H1 (cell line): ENCODE results near the gene GPR176. TPM values are rescaled to one million over a fixed set of nuclear protein-coding genes. Genes with fewer than 3 reads are reported as not detected.

ENCODE experiments used
- CTCF ChIA-PET: fragments of 300-600 bp; sonication (Branson Sonifier 250); formaldehyde crosslinking; loops from one replicate; lab custom pipeline; 2021; ENCODE audit not compliant: partially characterized antibody; lab: Charles Lee
- POLR2A ChIA-PET: fragments of 300-600 bp; sonication (Branson Sonifier 250); formaldehyde crosslinking; loops from one replicate; lab custom pipeline; 2021; ENCODE audit warnings: inconsistent platforms; ENCODE audit not compliant: partially characterized antibody; lab: Charles Lee
- DNase-seq, 2 experiments: peaks; one replicate each; pipeline versions ENCODE4 v3.0.0 to v3.0.0-alpha.2; 2010 to 2022; ENCODE audit warnings: low spot score in 2 of 2, low read depth in 1 of 2, mixed read lengths in 1 of 2
- FAIRE-seq: peaks from 2 replicates; lab custom pipeline; 2011; peaks lifted over from hg19 to GRCh38; lab: Jason Lieb, UNC
- H2AFZ ChIP-seq: 2 replicates; pipeline ENCODE4 v1.8.1; 2012; ENCODE audit warnings: low read length, inconsistent platforms
- H2AK5ac ChIP-seq: 2 replicates; pipeline ENCODE4 v1.6.1; 2013; ENCODE audit warnings: low read depth, low read length
- H2BK120ac ChIP-seq: replicated peaks from 2 replicates; pipeline ENCODE3; 2013; ENCODE audit warnings: low read depth, low read length, inconsistent platforms
- H2BK12ac ChIP-seq: 2 replicates; pipeline ENCODE4 v1.6.1; 2013; ENCODE audit warnings: low read depth, low read length
- H2BK15ac ChIP-seq: 2 replicates; pipeline ENCODE4 v1.6.1; 2013; ENCODE audit warnings: low read length
- H2BK20ac ChIP-seq: 2 replicates; pipeline ENCODE4 v1.6.1; 2013; ENCODE audit warnings: low read length
- H2BK5ac ChIP-seq: 2 replicates; pipeline ENCODE4 v1.6.1; 2013; ENCODE audit warnings: low read depth, low read length
- H3K14ac ChIP-seq: 2 replicates; pipeline ENCODE4 v1.6.1; 2013; ENCODE audit warnings: inconsistent platforms; ENCODE audit not compliant: insufficient read length
- H3K18ac ChIP-seq: 2 replicates; pipeline ENCODE4 v1.6.1; 2013; ENCODE audit warnings: low read length; ENCODE audit errors: extremely low read depth
- H3K23ac ChIP-seq: 2 replicates; pipeline ENCODE4 v1.6.1; 2013; ENCODE audit warnings: inconsistent platforms; ENCODE audit not compliant: insufficient read length
- H3K23me2 ChIP-seq: 2 replicates; pipeline ENCODE4 v1.6.1; 2013; ENCODE audit warnings: low read depth, low read length
- H3K27ac ChIP-seq: 2 replicates; pipeline ENCODE4 v1.6.1; 2011; ENCODE audit warnings: low read depth, low read length, inconsistent platforms
- H3K27me3 ChIP-seq, 4 experiments: replicated peaks in 1 of 4; 1 replicate in 1 of 4; 2 replicates in 3 of 4; pipeline versions ENCODE4 v1.6.1 to v1.8.1; 2011 to 2013; ENCODE audit warnings: low read length in 3 of 4, mild to moderate bottlenecking in 3 of 4, inconsistent platforms in 2 of 4, mixed read lengths in 2 of 4, moderate library complexity in 1 of 4; ENCODE audit not compliant: control insufficient read depth in 3 of 4, insufficient read depth in 3 of 4; ENCODE audit errors: extremely low read depth in 1 of 4
- H3K36me3 ChIP-seq, 4 experiments: 2 replicates each; pipeline versions ENCODE4 v1.6.1 to v1.8.1; 2011 to 2013; ENCODE audit warnings: mild to moderate bottlenecking in 4 of 4, low read length in 3 of 4, moderate library complexity in 2 of 4, control low read depth in 1 of 4, inconsistent platforms in 1 of 4; ENCODE audit not compliant: insufficient read depth in 4 of 4, control insufficient read depth in 2 of 4
- H3K4ac ChIP-seq: replicated peaks from 2 replicates; pipeline ENCODE3; 2013; ENCODE audit warnings: low read length, low read depth, mixed read lengths, inconsistent platforms; ENCODE audit not compliant: insufficient read length
- H3K4me1 ChIP-seq, 4 experiments: replicated peaks in 1 of 4; 1 replicate in 1 of 4; 2 replicates in 3 of 4; pipeline versions ENCODE4 v1.6.1 to v1.8.1; 2011 to 2013; ENCODE audit warnings: low read length in 3 of 4, inconsistent platforms in 2 of 4, mixed read lengths in 1 of 4; ENCODE audit not compliant: insufficient read depth in 4 of 4, control insufficient read depth in 3 of 4
- H3K4me2 ChIP-seq, 2 experiments: 2 replicates each; pipeline versions ENCODE4 v1.6.1 to v1.8.1; 2011 to 2013; ENCODE audit warnings: low read depth in 2 of 2, low read length in 2 of 2, control low read depth in 1 of 2, inconsistent platforms in 1 of 2, mild to moderate bottlenecking in 1 of 2; ENCODE audit not compliant: insufficient read depth in 1 of 2
- H3K4me3 ChIP-seq, 4 experiments: fragments of 200-600, 300-600 bp in 1 of 4; sonication (generic), shearing (Covaris generic), sonication (Bioruptor Twin) in 1 of 4; 2 replicates each; pipeline versions ENCODE4 v1.5.1 to v1.8.1; 2011 to 2016; ENCODE audit warnings: low read length in 4 of 4, low read depth in 3 of 4, control low read depth in 2 of 4, inconsistent platforms in 2 of 4, mild to moderate bottlenecking in 2 of 4, mixed read lengths in 1 of 4, moderate library complexity in 1 of 4; ENCODE audit not compliant: insufficient read depth in 2 of 4; ENCODE audit errors: extremely low read depth in 1 of 4
- H3K56ac ChIP-seq: replicated peaks from 2 replicates; pipeline ENCODE3; 2013; ENCODE audit warnings: low read depth, mild to moderate bottlenecking, mixed read lengths, low read length, inconsistent platforms; ENCODE audit not compliant: insufficient read length
- H3K79me1 ChIP-seq: 2 replicates; pipeline ENCODE4 v1.6.1; 2013; ENCODE audit warnings: low read depth, low read length, control low read depth
- H3K79me2 ChIP-seq, 2 experiments: 2 replicates each; pipeline versions ENCODE4 v1.6.1 to v1.8.1; 2012 to 2013; ENCODE audit warnings: low read length in 2 of 2, mild to moderate bottlenecking in 2 of 2, inconsistent platforms in 1 of 2; ENCODE audit not compliant: insufficient read depth in 2 of 2, control insufficient read depth in 1 of 2
- H3K9ac ChIP-seq, 4 experiments: replicated peaks in 1 of 4; 1 replicate in 1 of 4; 2 replicates in 3 of 4; pipeline versions ENCODE4 v1.6.1 to v1.8.1; 2011 to 2013; ENCODE audit warnings: low read depth in 3 of 4, low read length in 3 of 4, control low read depth in 2 of 4, mild to moderate bottlenecking in 2 of 4, moderate library complexity in 2 of 4, inconsistent platforms in 1 of 4; ENCODE audit errors: extremely low read depth in 1 of 4
- H3K9me3 ChIP-seq, 2 experiments: 2 replicates each; pipeline versions ENCODE4 v1.6.1 to v1.8.1; 2012 to 2013; ENCODE audit warnings: mild to moderate bottlenecking in 2 of 2, moderate library complexity in 2 of 2, control low read depth in 1 of 2, inconsistent platforms in 1 of 2, low read depth in 1 of 2, low read length in 1 of 2, mixed read lengths in 1 of 2; ENCODE audit not compliant: insufficient read depth in 2 of 2
- H4K20me1 ChIP-seq, 2 experiments: replicated peaks in 1 of 2; 2 replicates each; pipeline versions ENCODE3 to v1.8.1; 2011 to 2013; ENCODE audit warnings: inconsistent platforms in 2 of 2, low read length in 2 of 2, mild to moderate bottlenecking in 1 of 2; ENCODE audit not compliant: insufficient read depth in 2 of 2, control insufficient read depth in 1 of 2
- H4K5ac ChIP-seq: 2 replicates; pipeline ENCODE4 v1.6.1; 2013; ENCODE audit warnings: low read length, low read depth, mixed read lengths, inconsistent platforms; ENCODE audit not compliant: insufficient read length
- H4K8ac ChIP-seq: 2 replicates; pipeline ENCODE4 v1.8.0; 2013; ENCODE audit warnings: mild to moderate bottlenecking, moderate library complexity, low read length, inconsistent platforms; ENCODE audit not compliant: insufficient read depth; ENCODE audit errors: extremely low read depth
- H4K91ac ChIP-seq: replicated peaks from 2 replicates; pipeline ENCODE3; 2013; ENCODE audit warnings: low read length, mixed read lengths, inconsistent platforms; ENCODE audit not compliant: insufficient read length
- ASH2L ChIP-seq: fragments of 200-600, 300-600 bp; sonication (generic); IDR thresholded peaks from one replicate; pipeline ENCODE4 v1.7.1; 2017; ENCODE audit warnings: low read length
- BRCA1 ChIP-seq: IDR thresholded peaks from 2 replicates; pipeline ENCODE4 v1.6.1; 2012; ENCODE audit warnings: low read depth, low read length, improper control_type of control experiment
- CBX5 ChIP-seq: fragments of 300-800, 300-1000 bp; sonication (generic); IDR thresholded peaks from 2 replicates; pipeline ENCODE4 v1.7.1; 2016; ENCODE audit warnings: antibody characterized with exemption, low read length, low read depth
- GABPA ChIP-seq: IDR thresholded peaks from 2 replicates; pipeline ENCODE4 v1.6.1; 2011; ENCODE audit warnings: mild to moderate bottlenecking, low read length, moderate library complexity, borderline replicate concordance; ENCODE audit not compliant: insufficient read depth
- KDM4A ChIP-seq: IDR thresholded peaks from one replicate; pipeline ENCODE4 v1.7.1; 2012; ENCODE audit warnings: low read depth, mild to moderate bottlenecking, moderate library complexity, low read length, inconsistent platforms; ENCODE audit not compliant: severe bottlenecking
- SP1 ChIP-seq: IDR thresholded peaks from 2 replicates; pipeline ENCODE4 v1.6.1; 2011; ENCODE audit warnings: low read depth, low read length
- TAF1 ChIP-seq: IDR thresholded peaks from 2 replicates; pipeline ENCODE4 v1.6.1; 2011; ENCODE audit warnings: mild to moderate bottlenecking, low read depth, low read length
- TEAD4 ChIP-seq: IDR thresholded peaks from 2 replicates; pipeline ENCODE4 v1.6.1; 2012; ENCODE audit warnings: low read depth, low read length, inconsistent platforms, mixed read lengths
- WGBS, 2 experiments: shearing (Covaris generic) in 1 of 2; methylation state at CpG; one replicate each; pipeline versions ENCODE4 v1.1.6 to v1.1.7; 2013 to 2015; ENCODE audit warnings: low lambda C conversion rate in 2 of 2, mixed read lengths in 2 of 2, inconsistent platforms in 1 of 2, low coverage in 1 of 2, missing lambda C conversion rate in 1 of 2; ENCODE audit not compliant: insufficient replicate concordance in 2 of 2, insufficient coverage in 1 of 2, insufficient read length in 1 of 2; ENCODE audit errors: extremely low coverage in 1 of 2, missing lambda C conversion rate in 1 of 2; 5-methylcytosine and 5-hydroxymethylcytosine counted together
- polyA plus RNA-seq, 7 experiments: library from polyadenylated mRNA; depleted of rRNA in 3 of 7; stranded (reverse) in 5 of 7; unstranded in 2 of 7; fragments of >200 nt in 5 of 7; fragments of 200-250 nt in 2 of 7; gene quantifications; 1 replicate in 5 of 7; 2 replicates in 1 of 7; 4 replicates in 1 of 7; pipeline versions ENCODE4 v1.2.1 to v1.2.3, GENCODE V29; 2011 to 2013; ENCODE audit warnings: missing spikeins in 2 of 7, mixed read lengths in 2 of 7
- total RNA-seq: library from RNA; stranded (reverse); fragmentation: NEBNext Ultra II Directional; extraction: Animal tissue kit (Norgen Biotek cat#: 25700); gene quantifications from 2 replicates; pipeline ENCODE4 v1.2.1, GENCODE V29; 2021

GPR176 gene
- total and polyA plus RNA-seq, 2 of the 8 experiments (the other 6 are each of a cell fraction or from before 2014, with no cell fraction given): 190 to 281 TPM

- H2BK12ac ChIP-seq: no peak overlapping the region
- peaks cover 0 to 9% (median 3%) of the 10 kb centered on the region in 4 experiments; a peak in 6 of 7 replicates for H3K4me1 ChIP-seq
- POLR2A ChIA-PET: interaction anchor here (1.2 to 1.8 kb wide), 3 partner anchors 19 to 53 kb away, joined by 3 to 6 read pairs (median 5); partner anchors contain the start of gene GPR176
- no peak overlapping the region for H3K9ac ChIP-seq
- H2AFZ ChIP-seq: no peak overlapping the region
- H3K79me1 ChIP-seq: peaks cover 14% of the 10 kb centered on the region; the same call in 1 of the 2 replicates
- H3K79me2 ChIP-seq: peaks cover 20 to 100% of the 10 kb centered on the region in 2 experiments; a peak in 3 of 4 replicates
- H3K23me2 ChIP-seq: no peaks in the 10 kb centered on the region
- CTCF ChIA-PET: interaction anchor here (1.4 to 2.0 kb wide), 2 partner anchors 43 to 68 kb away, joined by 4 to 8 read pairs; no protein-coding TSS in a partner anchor
- no peak for DNase-seq
- no peak overlapping the region for H3K18ac ChIP-seq
- FAIRE-seq: no peak
- H3K14ac ChIP-seq: no peak overlapping the region
- no peak overlapping the region for H2BK120ac ChIP-seq
- H3K27me3 ChIP-seq: no peaks in the 10 kb centered on the region
- no peak overlapping the region for H3K23ac ChIP-seq
- no peak overlapping the region for H2BK5ac ChIP-seq
- H4K5ac ChIP-seq: no peak overlapping the region
- no peak overlapping the region for H3K27ac ChIP-seq
- H3K4ac ChIP-seq: no peak overlapping the region
- H2BK15ac ChIP-seq: no peak overlapping the region
- H3K56ac ChIP-seq: no peak overlapping the region
- H4K8ac ChIP-seq: no peak overlapping the region
- no peak overlapping the region for H4K91ac ChIP-seq
- WGBS, 2 experiments: 89% methylated on average over 4 of the region's 4 CpGs; no CpG with 5 or more reads in 1 of the 2 experiments
- H3K4me2 ChIP-seq: no peak overlapping the region
- H3K36me3 ChIP-seq: peaks cover 0 to 5% (median 2%) of the 10 kb centered on the region in 4 experiments; a peak in 2 of 8 replicates
- H3K4me3 ChIP-seq: no peak overlapping the region
- no peak overlapping the region for H2BK20ac ChIP-seq
- H3K9me3 ChIP-seq: no peaks in the 10 kb centered on the region
- H2AK5ac ChIP-seq: no peak overlapping the region
- peaks cover 19% of the 10 kb centered on the region in 2 experiments for H4K20me1 ChIP-seq
- TF ChIP-seq SP1 (no peak), BRCA1 (no peak), KDM4A (no peak), GABPA (no peak), ASH2L (no peak), TEAD4 (no peak), CBX5 (no peak), TAF1 (no peak)
Measured at GRCh38 chr15:39869254-39869653, 50.8 kb downstream of the GPR176 start.
